GM12878 (cell line): ENCODE results near the gene CDH4.

ENCODE experiments used
- CREB1 ChIP-seq: IDR thresholded peaks from 2 replicates; pipeline ENCODE4 v1.6.1; 2012; ENCODE audit warnings: low read depth, mild to moderate bottlenecking, inconsistent platforms
- HDAC6 ChIP-seq: fragments of 200-600 bp; sonication (generic); IDR thresholded peaks from one replicate; pipeline ENCODE4 v1.8.0; 2017; ENCODE audit warnings: antibody characterized with exemption; ENCODE audit not compliant: unreplicated experiment

DNA sequence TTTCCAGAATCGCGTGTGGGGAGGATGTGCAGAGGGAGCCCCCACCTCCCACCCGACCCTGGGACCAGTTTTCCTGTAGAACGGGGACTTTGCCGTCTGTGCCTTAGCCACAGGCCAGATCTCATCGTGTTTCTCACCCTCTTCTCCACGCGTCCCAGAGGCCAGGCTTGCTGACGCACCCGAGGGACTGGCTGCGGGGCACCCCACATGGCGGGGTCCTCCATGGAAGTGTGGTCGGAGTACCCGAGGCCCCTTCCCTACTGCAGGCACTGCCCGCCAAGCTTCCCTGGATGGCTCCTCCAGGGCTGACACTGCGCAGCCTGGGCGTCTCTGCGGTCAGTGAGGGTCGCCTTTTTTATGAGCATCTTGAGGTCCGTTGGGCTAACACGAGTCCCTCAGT lies 346.5 kb downstream of the CDH4 start:
- TF ChIP-seq HDAC6 (no peak), CREB1 (no peak)
